CD4-positive, alpha-beta memory T cell (primary cell): Measurements from ENCODE around the gene UNCX. TPM values are rescaled to one million over a fixed set of nuclear protein-coding genes. Genes with fewer than 3 reads are reported as not detected.

Experiments
- CTCF ChIA-PET: fragments of 350-600 bp; sonication (Branson Sonifier 250); formaldehyde crosslinking; loops from one replicate; lab custom pipeline; 2021; ENCODE audit warnings: inconsistent platforms; ENCODE audit not compliant: partially characterized antibody; lab: Charles Lee
- POLR2A ChIA-PET: fragments of 350-600 bp; sonication (Branson Sonifier 250); formaldehyde crosslinking; loops from one replicate; lab custom pipeline; 2021; ENCODE audit not compliant: partially characterized antibody; lab: Charles Lee
- DNase-seq, 5 donors: peaks; one replicate each; pipeline versions ENCODE4 v3.0.0 to v3.0.0-alpha.2; 2020 to 2022; ENCODE audit warnings: mixed read lengths in 1 of 5
- H3K27ac ChIP-seq: one replicate; pipeline ENCODE4 v1.7.0; 2013; ENCODE audit warnings: low read depth, low read length
- H3K27me3 ChIP-seq: 2 replicates; pipeline ENCODE4 v1.7.0; 2013; ENCODE audit warnings: mild to moderate bottlenecking, low read length, moderate library complexity; ENCODE audit not compliant: insufficient read depth
- H3K36me3 ChIP-seq: 2 replicates; pipeline ENCODE4 v1.7.0; 2013; ENCODE audit warnings: mild to moderate bottlenecking, low read length, moderate library complexity; ENCODE audit not compliant: insufficient read depth
- H3K4me1 ChIP-seq: 2 replicates; pipeline ENCODE4 v1.7.0; 2013; ENCODE audit warnings: mild to moderate bottlenecking, low read length, moderate library complexity; ENCODE audit not compliant: insufficient read depth
- H3K4me3 ChIP-seq, 2 donors: one replicate each; pipeline ENCODE4 v1.7.0; 2013; ENCODE audit warnings: low read length in 2 of 2, mild to moderate bottlenecking in 1 of 2
- H3K9me3 ChIP-seq, 2 donors: one replicate each; pipeline ENCODE4 v1.7.0; 2013; ENCODE audit warnings: low read length in 2 of 2, control low read depth in 1 of 2; ENCODE audit not compliant: control insufficient read depth in 1 of 2
- H3K27ac Mint-ChIP-seq, 7 donors: one replicate each; pipeline ENCODE4 v1.8.0; 2020 to 2021; ENCODE audit warnings: mixed read lengths in 7 of 7, mild to moderate bottlenecking in 6 of 7, inconsistent platforms in 3 of 7, moderate library complexity in 3 of 7
- H3K27me3 Mint-ChIP-seq, 2 donors: one replicate each; pipeline ENCODE4 v1.8.0; 2020 to 2021; ENCODE audit warnings: mixed read lengths in 2 of 2
- H3K36me3 Mint-ChIP-seq, 2 donors: one replicate each; pipeline ENCODE4 v1.8.0; 2020 to 2021; ENCODE audit warnings: mixed read lengths in 2 of 2, inconsistent platforms in 1 of 2, mild to moderate bottlenecking in 1 of 2
- H3K4me1 Mint-ChIP-seq, 4 donors: one replicate each; pipeline ENCODE4 v1.8.0; 2020 to 2021; ENCODE audit warnings: mixed read lengths in 4 of 4, mild to moderate bottlenecking in 1 of 4
- H3K4me3 Mint-ChIP-seq, 8 donors: one replicate each; pipeline ENCODE4 v1.8.0; 2020 to 2021; ENCODE audit warnings: mixed read lengths in 8 of 8, mild to moderate bottlenecking in 7 of 8, moderate library complexity in 6 of 8, inconsistent platforms in 3 of 8
- H3K9me3 Mint-ChIP-seq, 8 donors: one replicate each; pipeline ENCODE4 v1.8.0; 2020 to 2021; ENCODE audit warnings: mixed read lengths in 8 of 8, mild to moderate bottlenecking in 5 of 8, inconsistent platforms in 3 of 8, moderate library complexity in 1 of 8
- intact Hi-C: fragments of 100-400 bp; cut with micrococcal nuclease; formaldehyde crosslinking; loops from one replicate; pipeline ENCODE4 v1.15.1; 2023
- polyA plus RNA-seq, 2 donors: library from polyadenylated mRNA; unstranded; fragments of 300-500 nt; fragmentation: Illumina TruSeq; gene quantifications; one replicate each; pipeline ENCODE4 v1.2.3, GENCODE V29; 2021
- total RNA-seq, 2 experiments: library from RNA; stranded (reverse); gene quantifications; one replicate each; pipeline ENCODE4 v1.2.3, GENCODE V29; 2021

The UNCX gene
- total and polyA plus RNA-seq, 4 experiments from 2014 or later: not detected

DNA sequence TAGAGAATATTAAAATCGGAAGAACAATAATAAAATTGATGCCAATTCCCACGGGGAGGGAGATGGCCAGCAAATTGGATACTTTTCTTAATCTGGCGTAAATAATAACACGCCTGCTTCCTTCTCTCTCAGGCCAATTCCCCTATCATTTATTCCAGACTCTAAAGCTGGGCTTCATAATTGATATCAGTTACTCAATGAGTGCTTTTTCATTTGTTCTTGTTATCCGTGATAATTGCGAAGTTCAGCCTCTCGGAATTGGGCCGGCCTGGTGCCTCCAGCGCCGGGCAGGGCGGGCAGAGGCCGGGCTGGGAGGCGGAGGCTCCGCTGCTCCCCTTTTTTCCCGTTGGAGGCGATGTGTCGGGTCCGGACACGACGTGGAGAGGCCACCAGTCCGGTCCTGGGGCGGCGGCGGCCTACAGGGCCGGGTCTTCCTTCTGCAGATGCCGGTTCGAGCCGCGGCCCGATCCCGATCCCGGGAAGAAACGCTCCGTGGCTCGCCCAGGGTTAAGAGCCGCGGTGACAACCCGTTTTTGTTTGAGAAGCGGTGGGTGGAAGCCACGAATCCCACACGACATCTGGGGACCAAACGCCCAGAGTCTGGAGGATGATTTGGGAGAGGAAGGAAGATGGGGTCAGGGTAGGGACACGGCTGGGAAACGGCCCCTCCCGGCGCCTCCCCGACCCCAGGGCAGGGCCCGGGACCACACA, 13.6 kb downstream of the UNCX start:
- H3K4me1 ChIP-seq: peaks cover 15% of the 10 kb centered on the region
- H3K4me3 ChIP-seq: no peak overlapping the region
- H3K27me3 Mint-ChIP-seq: peaks cover 49 to 57% of the 10 kb centered on the region in 2 donors
- H3K27ac ChIP-seq: no peak overlapping the region
- H3K9me3 Mint-ChIP-seq: peaks cover 0 to 15% (median 0%) of the 10 kb centered on the region in 8 donors
- peak overlapping the region in 3 of 7 donors; percentile 59 to 85 (median 68) for H3K27ac Mint-ChIP-seq
- H3K4me1 Mint-ChIP-seq: peaks cover 6 to 41% (median 12%) of the 10 kb centered on the region in 4 donors
- no peaks in the 10 kb centered on the region for H3K9me3 ChIP-seq
- no peaks in the 10 kb centered on the region for H3K36me3 Mint-ChIP-seq
- no peaks in the 10 kb centered on the region for H3K36me3 ChIP-seq
- H3K27me3 ChIP-seq: peaks cover 70% of the 10 kb centered on the region
- DNase-seq: no peak
- intact Hi-C loops: no loop called here
- ChIA-PET CTCF (no interaction called here), POLR2A (no interaction called here)
- peak overlapping the region in 4 of 8 donors; percentile 28 to 57 (median 45) for H3K4me3 Mint-ChIP-seq

DNA sequence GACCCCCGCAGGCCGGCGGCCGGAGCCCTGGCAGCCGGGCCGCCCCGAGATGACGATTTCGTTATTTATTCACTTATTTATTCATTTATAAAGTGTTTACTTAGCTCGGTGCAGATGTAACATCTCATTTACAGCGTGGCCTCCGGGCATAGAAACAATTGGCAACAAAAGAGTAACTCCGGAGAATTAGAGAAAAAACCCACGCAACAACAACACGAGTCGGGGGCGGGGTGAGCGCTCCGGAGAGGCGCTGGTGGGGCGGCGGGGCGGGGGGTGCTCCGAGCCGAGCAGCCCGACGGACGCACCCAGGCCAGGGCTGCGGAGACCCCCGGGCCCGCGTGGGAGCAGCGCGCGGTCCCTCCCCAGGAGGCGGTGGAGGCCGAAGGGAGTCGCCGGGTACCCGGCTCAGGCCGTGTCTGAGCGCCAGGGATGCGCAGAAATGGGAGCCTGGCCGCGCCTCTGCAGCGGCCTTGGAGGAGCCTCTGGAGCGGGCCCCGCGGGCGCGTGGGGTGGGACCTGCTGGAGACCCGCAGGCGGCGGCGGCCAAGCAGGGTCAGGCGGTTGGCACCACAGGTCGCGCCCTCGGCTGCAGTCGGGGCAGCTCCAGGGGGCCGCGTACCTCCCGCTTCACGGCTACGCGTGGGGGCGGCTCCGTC, 14.3 kb downstream of the UNCX start:
- peaks cover 73% of the 10 kb centered on the region for H3K27me3 ChIP-seq
- H3K9me3 ChIP-seq: no peaks in the 10 kb centered on the region
- CTCF ChIA-PET: no interaction called here
- H3K27me3 Mint-ChIP-seq: peaks cover 48 to 55% of the 10 kb centered on the region in 2 donors
- no peak overlapping the region for H3K27ac Mint-ChIP-seq
- no peak overlapping the region for H3K4me3 ChIP-seq
- peaks cover 6 to 37% (median 11%) of the 10 kb centered on the region in 4 donors for H3K4me1 Mint-ChIP-seq
- peak in 1 of 5 donors; percentile 17 for DNase-seq
- H3K36me3 ChIP-seq: no peaks in the 10 kb centered on the region
- H3K9me3 Mint-ChIP-seq: peaks cover 0 to 15% (median 0%) of the 10 kb centered on the region in 8 donors
- H3K4me1 ChIP-seq: peaks cover 15% of the 10 kb centered on the region
- POLR2A ChIA-PET: no interaction called here
- intact Hi-C loops: no loop called here
- H3K36me3 Mint-ChIP-seq: no peaks in the 10 kb centered on the region
- peak overlapping the region in 4 of 8 donors; percentile 21 to 44 (median 38) for H3K4me3 Mint-ChIP-seq
- no peak overlapping the region for H3K27ac ChIP-seq

DNA sequence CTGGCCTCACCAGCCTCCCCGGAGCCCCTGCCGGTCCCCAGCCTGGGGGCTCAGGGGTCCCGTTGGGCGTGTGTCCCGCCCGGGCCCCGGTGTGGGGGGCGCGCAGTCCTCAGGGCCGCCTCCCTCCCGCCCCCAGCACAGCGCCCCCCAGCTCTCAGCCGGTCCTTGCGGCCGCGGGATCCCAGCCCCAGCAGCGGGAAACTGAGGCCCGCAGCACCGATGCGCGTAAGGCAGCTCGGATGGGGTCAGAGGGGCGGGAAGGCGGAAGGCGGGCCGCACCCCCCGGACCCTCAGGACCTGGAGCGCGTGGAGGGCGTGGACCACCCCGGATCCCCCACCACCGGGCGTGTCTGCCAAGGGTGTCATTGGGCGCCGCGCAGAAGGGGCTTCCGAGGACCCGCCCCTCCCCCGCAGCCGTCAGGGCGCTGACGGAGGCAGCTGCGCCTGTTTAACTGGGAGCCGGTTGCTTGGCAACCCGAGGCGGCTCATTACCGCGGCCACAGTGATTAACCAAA, 14.9 kb downstream of the UNCX start:
- Mint-ChIP-seq H3K27ac (peak overlapping the region in 2 of 7 donors; percentile 63 to 85), H3K4me1 (peaks cover 6 to 36% (median 11%) of the 10 kb centered on the region in 4 donors), H3K9me3 (peaks cover 0 to 15% (median 0%) of the 10 kb centered on the region in 8 donors), H3K36me3 (no peaks in the 10 kb centered on the region), H3K4me3 (peak overlapping the region in 1 of 8 donors; percentile 59), H3K27me3 (peaks cover 48 to 55% of the 10 kb centered on the region in 2 donors)
- Histone ChIP-seq H3K36me3 (no peaks in the 10 kb centered on the region), H3K4me3 (no peak overlapping the region), H3K9me3 (no peaks in the 10 kb centered on the region), H3K4me1 (peaks cover 15% of the 10 kb centered on the region), H3K27ac (no peak overlapping the region), H3K27me3 (peaks cover 70% of the 10 kb centered on the region)
- intact Hi-C loops: no loop called here
- DNase-seq: peak in 1 of 5 donors; percentile 35
- CTCF ChIA-PET: no interaction called here
- POLR2A ChIA-PET: no interaction called here

DNA sequence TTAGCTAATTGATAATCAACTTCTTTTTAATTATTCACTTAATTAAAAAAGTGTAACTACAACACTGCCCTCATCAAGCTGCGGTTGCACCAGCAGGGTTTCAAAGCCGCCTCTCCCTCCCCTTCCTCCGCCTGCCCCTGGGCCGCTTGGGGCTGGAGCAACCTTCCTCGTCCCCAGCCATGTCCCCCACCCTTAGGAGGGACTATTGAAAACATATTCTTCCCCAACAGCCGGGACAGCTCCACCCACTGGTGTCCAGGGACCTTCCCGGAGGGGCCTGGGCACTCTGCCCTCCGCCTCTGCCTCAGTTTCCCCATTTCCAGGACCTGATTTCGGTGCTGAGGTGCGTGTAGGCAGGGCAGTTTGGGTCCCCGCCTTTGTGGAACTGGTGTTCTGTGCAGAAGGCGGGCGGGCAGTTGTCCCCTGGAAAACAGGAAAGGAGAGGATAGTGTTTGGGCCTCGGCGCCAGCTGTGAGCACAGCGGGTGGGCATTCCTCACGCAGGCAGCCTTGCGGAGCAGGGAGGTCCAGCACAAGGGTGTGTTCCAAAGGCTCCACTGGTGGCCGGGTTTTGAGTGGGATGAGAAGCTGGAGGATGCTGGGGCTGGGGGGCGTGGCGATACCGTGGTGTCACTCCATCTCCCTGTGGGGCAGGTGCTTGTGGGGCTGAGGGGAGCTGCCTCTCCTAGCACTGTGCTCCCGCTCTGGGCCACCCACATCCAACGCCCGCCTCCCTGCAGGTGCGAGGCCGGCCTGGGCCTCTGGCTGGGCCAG, 15.7 kb downstream of the UNCX start:
- no peaks in the 10 kb centered on the region for H3K9me3 ChIP-seq
- peak in 1 of 5 donors; percentile 40 for DNase-seq
- H3K4me1 ChIP-seq: peaks cover 15% of the 10 kb centered on the region
- Mint-ChIP-seq H3K36me3 (no peaks in the 10 kb centered on the region), H3K27ac (peak overlapping the region in 4 of 7 donors; percentile 25 to 68 (median 52)), H3K4me1 (peaks cover 4 to 36% (median 9%) of the 10 kb centered on the region in 4 donors), H3K9me3 (peaks cover 0 to 15% (median 0%) of the 10 kb centered on the region in 8 donors), H3K4me3 (peak overlapping the region in 6 of 8 donors; percentile 21 to 73 (median 60)), H3K27me3 (peaks cover 49 to 55% of the 10 kb centered on the region in 2 donors)
- intact Hi-C loops: no loop called here
- H3K4me3 ChIP-seq: no peak overlapping the region
- H3K27me3 ChIP-seq: peaks cover 64% of the 10 kb centered on the region
- H3K36me3 ChIP-seq: no peaks in the 10 kb centered on the region
- H3K27ac ChIP-seq: no peak overlapping the region
- ChIA-PET CTCF (no interaction called here), POLR2A (no interaction called here)

DNA sequence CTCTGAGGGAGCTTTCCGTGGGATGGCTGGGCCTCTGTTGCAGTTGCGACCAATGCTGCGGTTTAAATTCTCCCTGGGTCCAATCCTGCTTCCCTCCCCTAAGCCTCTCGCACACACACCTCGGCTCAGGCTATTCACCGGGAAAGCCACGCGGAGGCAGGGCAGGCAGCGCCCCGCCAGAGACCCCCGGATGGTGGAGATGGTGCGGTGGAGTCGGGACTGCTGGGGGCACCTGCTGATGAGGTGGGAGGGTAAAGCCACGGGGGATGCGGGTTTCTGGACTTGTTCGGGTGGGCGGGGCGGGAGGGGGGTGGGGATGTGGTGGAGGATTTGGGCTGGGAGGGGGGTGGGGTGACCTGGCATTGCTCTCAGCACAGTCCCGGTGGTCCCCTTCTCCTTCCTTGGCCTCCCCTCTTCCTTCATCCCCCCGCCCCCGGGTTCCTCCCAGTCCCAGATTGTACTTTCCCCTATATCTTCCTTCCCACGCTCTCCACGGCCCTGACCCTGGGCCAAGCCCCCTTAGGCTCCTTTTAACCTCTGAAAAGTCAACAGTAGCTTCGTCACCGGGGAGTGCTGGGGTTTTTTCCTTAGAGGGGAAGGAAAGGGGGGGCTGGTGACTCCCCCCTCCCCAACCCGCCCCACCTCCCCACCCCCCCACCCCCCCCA, 16.4 kb downstream of the UNCX start:
- peak overlapping the region in 2 of 8 donors; percentile 58 to 73 for H3K4me3 Mint-ChIP-seq
- intact Hi-C loops: no loop called here
- POLR2A ChIA-PET: no interaction called here
- no peak overlapping the region for H3K27ac Mint-ChIP-seq
- CTCF ChIA-PET: no interaction called here
- peak in 1 of 5 donors; percentile 31 for DNase-seq
- no peaks in the 10 kb centered on the region for H3K36me3 Mint-ChIP-seq
- Histone ChIP-seq H3K9me3 (no peaks in the 10 kb centered on the region), H3K4me1 (peaks cover 15% of the 10 kb centered on the region), H3K27me3 (peaks cover 57% of the 10 kb centered on the region), H3K27ac (no peak overlapping the region), H3K4me3 (no peak overlapping the region), H3K36me3 (no peaks in the 10 kb centered on the region)
- peaks cover 4 to 33% (median 9%) of the 10 kb centered on the region in 4 donors for H3K4me1 Mint-ChIP-seq
- H3K27me3 Mint-ChIP-seq: peaks cover 51 to 52% of the 10 kb centered on the region in 2 donors
- H3K9me3 Mint-ChIP-seq: peaks cover 0 to 12% (median 0%) of the 10 kb centered on the region in 8 donors

DNA sequence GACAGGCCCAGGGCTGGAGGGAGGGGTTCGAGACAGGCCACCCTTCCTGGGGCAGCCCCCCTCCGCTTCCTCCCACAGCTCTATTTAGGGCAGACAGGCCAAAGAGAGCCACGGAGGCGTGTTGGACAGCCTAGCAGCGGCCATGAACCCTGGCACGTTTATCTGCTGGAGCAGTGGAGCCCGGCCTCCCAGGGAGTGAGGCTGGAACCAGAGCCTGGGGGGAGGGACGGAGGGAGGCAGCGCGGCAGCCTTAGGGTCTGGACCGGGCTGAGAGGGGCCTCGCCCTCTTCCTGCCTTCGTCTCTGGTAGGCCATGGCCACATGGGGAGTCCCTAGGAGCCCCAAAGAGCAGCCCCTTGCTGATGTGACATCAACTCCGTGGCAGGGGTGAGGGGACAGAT, 17.1 kb downstream of the UNCX start:
- Mint-ChIP-seq H3K27me3 (peaks cover 47 to 49% of the 10 kb centered on the region in 2 donors), H3K27ac (peak overlapping the region in 1 of 7 donors; percentile 5), H3K4me3 (no peak overlapping the region), H3K9me3 (peaks cover 0 to 5% (median 0%) of the 10 kb centered on the region in 8 donors), H3K4me1 (peaks cover 4 to 29% (median 9%) of the 10 kb centered on the region in 4 donors), H3K36me3 (no peaks in the 10 kb centered on the region)
- Histone ChIP-seq H3K27ac (no peak overlapping the region), H3K4me1 (peaks cover 15% of the 10 kb centered on the region), H3K36me3 (no peaks in the 10 kb centered on the region), H3K9me3 (no peaks in the 10 kb centered on the region), H3K4me3 (no peak overlapping the region), H3K27me3 (peaks cover 50% of the 10 kb centered on the region)
- ChIA-PET CTCF (no interaction called here), POLR2A (no interaction called here)
- intact Hi-C loops: no loop called here
- peak in 1 of 5 donors; percentile 39 for DNase-seq
